Stimulated activated CD8-positive, alpha-beta memory T cell treated with anti-CD3 and anti-CD28 coated beads, Interleukin-12 subunit alpha, Interleukin-12 subunit beta, amount 100 ng/mL, for 4 hours (primary cell): ENCODE data around the gene POR.
"Not testable (repeated sequence)": the region's sequence is repeated elsewhere in the genome, so short reads cannot be mapped to it uniquely, and the experiment has no call there.

Experiments used
- DNase-seq: peaks from one replicate; pipeline ENCODE4 v3.0.0-alpha.2; 2020; ENCODE audit warnings: low read depth

The POR gene

GRCh38 chr7:76029682-76030081 is 114.7 kb downstream of the POR start:
- not testable (repeated sequence) for DNase-seq

GRCh38 chr7:76031964-76032363 is 117.0 kb downstream of the POR start:
- no peak for DNase-seq
